Measurements from ENCODE around the gene ZNF554. TPM values are rescaled to one million over a fixed set of nuclear protein-coding genes. Genes with fewer than 3 reads are reported as not detected.

ZNF554 gene
- polyA plus RNA-seq, 1 of the 3 experiments (the other 2 are of a cell fraction), result 1.7 TPM

GRCh38 chr19:2811221-2811722 lies 8.4 kb upstream of the ZNF554 start:
- no peaks in the 10 kb centered on the region for H3K9me2 ChIP-seq
- H3K4me2 ChIP-seq, result no peak overlapping the region
- no peak overlapping the region for H2AFZ ChIP-seq (ENCODE audit: low read depth)
- no peaks in the 10 kb centered on the region for H4K20me1 ChIP-seq (ENCODE audit: insufficient read depth)
- no peaks in the 10 kb centered on the region for H3K9me3 ChIP-seq
- DNase-seq, result peak; percentile 16
- CTCF ChIA-PET, result interaction anchor here (1.6 to 2.4 kb wide), 2 partner anchors 8 to 76 kb away, joined by 6 to 9 read pairs; partner anchors contain the start of gene ZNF554
- H3K27ac ChIP-seq (ENCODE audit: low read depth in 2 of 2, low read length in 1 of 2), result no peak overlapping the region
- H3F3A ChIP-seq (replicated peaks; ENCODE audit: insufficient read depth), result no peaks in the 10 kb centered on the region
- TF ChIP-seq PBX3 (IDR thresholded peaks at IDR 0.05) (no peak), GABPA (IDR thresholded peaks at IDR 0.05; ENCODE audit: low read depth) (no peak), IRF3 (IDR thresholded peaks at IDR 0.05; ENCODE audit: low read depth, low read length) (no peak), FOXM1 (IDR thresholded peaks at IDR 0.05; ENCODE audit: low read depth) (no peak), CHD2 (IDR thresholded peaks at IDR 0.05; ENCODE audit: low read length, partially characterized antibody) (no peak), CTCF (IDR thresholded peaks at IDR 0.05) (no peak), MXI1 (IDR thresholded peaks at IDR 0.05; ENCODE audit: low read depth, low read length) (no peak), RAD21 (IDR thresholded peaks at IDR 0.05; ENCODE audit: low read length) (no peak), FOSL2 (IDR thresholded peaks at IDR 0.05; ENCODE audit: borderline replicate concordance, low read depth) (no peak), ZBTB33 (IDR thresholded peaks at IDR 0.05; ENCODE audit: borderline replicate concordance, low read depth) (no peak), GATA2 (CRISPR knock-in tag; IDR thresholded peaks at IDR 0.05) (no peak), USF1 (IDR thresholded peaks at IDR 0.05; ENCODE audit: borderline replicate concordance, low read depth) (no peak), TEAD4 (IDR thresholded peaks at IDR 0.05; ENCODE audit: borderline replicate concordance, insufficient read depth) (no peak), SIN3A (IDR thresholded peaks at IDR 0.05; ENCODE audit: borderline replicate concordance, low read depth, low read length) (no peak), EZH2phosphoT487 (IDR thresholded peaks at IDR 0.05; ENCODE audit: borderline replicate concordance, low read depth) (no peak)
- no peaks in the 10 kb centered on the region for H3K79me2 ChIP-seq (ENCODE audit: insufficient read depth)
- H3K4me1 ChIP-seq (ENCODE audit: control insufficient read depth in 1 of 2, insufficient read depth in 2 of 2, low read depth in 1 of 2, low read length in 1 of 2), result peaks cover 0 to 23% of the 10 kb centered on the region in 2 experiments; a peak in 1 of 4 replicates
- no peaks in the 10 kb centered on the region for H3K27me3 ChIP-seq (ENCODE audit: insufficient read depth)
- POLR2A ChIA-PET, result no interaction called here
- H3K9ac ChIP-seq, result no peak overlapping the region
- peaks cover 3 to 60% of the 10 kb centered on the region in 2 experiments for H3K36me3 ChIP-seq (replicated peaks in 1 of 2; ENCODE audit: control insufficient read depth in 1 of 2, insufficient read depth in 2 of 2, low read length in 1 of 2)
- WGBS (ENCODE audit: low lambda C conversion rate), result 96% methylated on average over 15 of the region's 20 CpGs
- H3K4me3 ChIP-seq (ENCODE audit: low read depth in 2 of 2, low read length in 1 of 2), result no peak overlapping the region
